Gastrocnemius medialis (tissue), 4 donors: ENCODE results near the gene SPATA7.

Source experiments
- CTCF ChIP-seq, 5 experiments: fragments of 450-650 bp in 3 of 5; fragments of 200-600 bp in 2 of 5; sonication (generic) in 2 of 5; IDR thresholded peaks in 4 of 5; conservative IDR thresholded peaks in 1 of 5; 1 replicate in 4 of 5; 2 replicates in 1 of 5; pipeline ENCODE4 v1.5.1; 2016 to 2019; ENCODE audit warnings: antibody characterized with exemption in 5 of 5, mild to moderate bottlenecking in 3 of 5, moderate library complexity in 3 of 5
- POLR2A ChIP-seq, 2 donors: fragments of 450-650 bp; IDR thresholded peaks; one replicate each; pipeline ENCODE4 v1.6.1; 2017; ENCODE audit warnings: antibody characterized with exemption in 2 of 2, mild to moderate bottlenecking in 2 of 2, moderate library complexity in 2 of 2

- no peak for TF ChIP-seq CTCF (IDR thresholded peaks at IDR 0.05 in 4 of 5, conservative IDR thresholded peaks at IDR 0.05 in 1 of 5)
- no peak for TF ChIP-seq POLR2A (IDR thresholded peaks at IDR 0.05)
Measured at GRCh38 chr14:88352698-88353097, 32.8 kb upstream of the SPATA7 start.
